HEK293 (cell line): Measurements from ENCODE around the gene CYP4F22.
"Not testable (repeated sequence)": the region's sequence is repeated elsewhere in the genome, so short reads cannot be mapped to it uniquely, and the experiment has no call there.

ENCODE experiments used
- CTCF ChIA-PET: fragments of 350-600 bp; formaldehyde crosslinking; extraction: SDS; loops from one replicate; lab custom pipeline; 2021; ENCODE audit warnings: antibody characterized with exemption; lab: Yijun Ruan, JAX
- POLR2A ChIA-PET: fragments of 300-600 bp; formaldehyde crosslinking; extraction: SDS; loops from one replicate; lab custom pipeline; 2020; ENCODE audit warnings: antibody characterized with exemption, inconsistent platforms; lab: Yijun Ruan, JAX
- H3K27ac ChIP-seq: fragments of 200-500 bp; sonication (Bioruptor generic); 2 replicates; pipeline ENCODE4 v1.5.1; 2014; ENCODE audit warnings: low read depth, low read length, control low read depth, inconsistent platforms; ENCODE audit errors: extremely low read depth
- H3K36me3 ChIP-seq, 2 experiments: fragments of 200-500 bp in 1 of 2; sonication (Bioruptor generic) in 1 of 2; 1 replicate in 1 of 2; 2 replicates in 1 of 2; pipeline ENCODE4 v1.5.1; 2014 to 2017; ENCODE audit warnings: inconsistent platforms in 2 of 2, low read length in 2 of 2; ENCODE audit not compliant: control insufficient read depth in 2 of 2, insufficient read depth in 1 of 2
- H3K4me1 ChIP-seq: fragments of 200-500 bp; sonication (Bioruptor generic); 2 replicates; pipeline ENCODE4 v1.5.1; 2014; ENCODE audit warnings: mild to moderate bottlenecking, low read length, inconsistent platforms; ENCODE audit not compliant: control insufficient read depth, insufficient read depth
- H3K4me3 ChIP-seq: 2 replicates; pipeline ENCODE4 v1.5.1; 2011; ENCODE audit warnings: low read depth, mild to moderate bottlenecking, control low read depth, low read length, moderate library complexity
- H3K9me3 ChIP-seq: fragments of 200-500 bp; sonication (Bioruptor generic); 2 replicates; pipeline ENCODE4 v1.5.1; 2014; ENCODE audit warnings: low read depth, low read length, inconsistent platforms; ENCODE audit not compliant: control insufficient read depth, insufficient read depth
- CTCF ChIP-seq: fragments of 450-650 bp; formaldehyde crosslinking; IDR thresholded peaks from 2 replicates; pipeline ENCODE4 v1.5.1; 2016; ENCODE audit warnings: missing biosample characterization, missing genetic modification characterization
- EGR2 ChIP-seq: fragments of 450-650 bp; formaldehyde crosslinking; IDR thresholded peaks from 2 replicates; pipeline ENCODE4 v1.5.1; 2016; ENCODE audit warnings: low read depth, missing biosample characterization, missing genetic modification characterization
- ZNF121 ChIP-seq: fragments of 450-650 bp; formaldehyde crosslinking; IDR thresholded peaks from 2 replicates; pipeline ENCODE4 v1.5.1; 2016; ENCODE audit warnings: missing biosample characterization, missing genetic modification characterization
- ZNF184 ChIP-seq: fragments of 450-650 bp; IDR thresholded peaks from 2 replicates; pipeline ENCODE4 v1.5.1; 2018; ENCODE audit warnings: missing biosample characterization, mild to moderate bottlenecking, missing genetic modification characterization
- ZNF23 ChIP-seq: fragments of 450-650 bp; formaldehyde crosslinking; IDR thresholded peaks from 2 replicates; pipeline ENCODE4 v1.5.1; 2016; ENCODE audit warnings: missing biosample characterization, missing genetic modification characterization, borderline replicate concordance
- ZNF366 ChIP-seq: fragments of 450-650 bp; formaldehyde crosslinking; conservative IDR thresholded peaks from 2 replicates; pipeline ENCODE4 v1.5.1; 2016; ENCODE audit warnings: missing biosample characterization, missing genetic modification characterization
- ZNF843 ChIP-seq: fragments of 450-650 bp; formaldehyde crosslinking; IDR thresholded peaks from 2 replicates; pipeline ENCODE4 v1.5.1; 2016; ENCODE audit warnings: missing biosample characterization, missing genetic modification characterization
- TF ChIP-seq, protein P1 (sequence below): fragments of 450-650 bp; formaldehyde crosslinking; IDR thresholded peaks from 2 replicates; pipeline ENCODE4 v1.5.1; 2017; ENCODE audit warnings: missing biosample characterization, missing genetic modification characterization
- TF ChIP-seq, protein P2 (sequence below): fragments of 450-650 bp; formaldehyde crosslinking; IDR thresholded peaks from 2 replicates; pipeline ENCODE4 v1.5.1; 2017; ENCODE audit warnings: missing biosample characterization, missing genetic modification characterization

CYP4F22 gene

DNA sequence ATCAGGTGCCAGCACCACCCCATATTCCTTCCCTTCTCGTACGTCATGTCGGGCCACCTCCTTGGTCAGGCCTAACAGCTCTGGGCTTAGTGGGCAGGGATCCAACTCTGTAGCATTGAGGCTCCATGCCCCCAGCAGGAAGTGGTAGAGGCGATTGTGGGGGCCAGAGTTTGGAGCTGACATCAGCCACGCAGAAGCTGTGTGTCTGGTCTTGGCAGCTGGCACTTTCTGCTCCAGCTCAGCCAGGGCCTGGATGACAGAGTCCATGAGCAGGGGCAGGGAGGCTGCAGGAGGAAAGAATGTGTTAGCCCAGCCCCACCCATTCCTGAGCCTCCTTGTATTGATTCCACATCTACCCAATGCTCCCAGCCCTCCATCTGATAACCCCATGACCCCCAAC lies 32.0 kb upstream of the CYP4F22 start:
- Histone ChIP-seq H3K9me3 (no peaks in the 10 kb centered on the region), H3K27ac (no peak overlapping the region), H3K36me3 (no peaks in the 10 kb centered on the region), H3K4me3 (no peak overlapping the region), H3K4me1 (no peaks in the 10 kb centered on the region)
- POLR2A ChIA-PET = no interaction called here
- CTCF ChIA-PET = no interaction called here
- TF ChIP-seq ZNF23 (tag by site-specific recombination) = no peak
- no peak for TF ChIP-seq ZNF121 (tag by site-specific recombination)
- no peak for TF ChIP-seq EGR2 (tag by site-specific recombination)
- TF ChIP-seq ZNF184 (tag by site-specific recombination) = no peak
- TF ChIP-seq ZNF843 (tag by site-specific recombination) = no peak

- ChIA-PET POLR2A (no interaction called here), CTCF (no interaction called here)
- TF ChIP-seq, protein P1, sequence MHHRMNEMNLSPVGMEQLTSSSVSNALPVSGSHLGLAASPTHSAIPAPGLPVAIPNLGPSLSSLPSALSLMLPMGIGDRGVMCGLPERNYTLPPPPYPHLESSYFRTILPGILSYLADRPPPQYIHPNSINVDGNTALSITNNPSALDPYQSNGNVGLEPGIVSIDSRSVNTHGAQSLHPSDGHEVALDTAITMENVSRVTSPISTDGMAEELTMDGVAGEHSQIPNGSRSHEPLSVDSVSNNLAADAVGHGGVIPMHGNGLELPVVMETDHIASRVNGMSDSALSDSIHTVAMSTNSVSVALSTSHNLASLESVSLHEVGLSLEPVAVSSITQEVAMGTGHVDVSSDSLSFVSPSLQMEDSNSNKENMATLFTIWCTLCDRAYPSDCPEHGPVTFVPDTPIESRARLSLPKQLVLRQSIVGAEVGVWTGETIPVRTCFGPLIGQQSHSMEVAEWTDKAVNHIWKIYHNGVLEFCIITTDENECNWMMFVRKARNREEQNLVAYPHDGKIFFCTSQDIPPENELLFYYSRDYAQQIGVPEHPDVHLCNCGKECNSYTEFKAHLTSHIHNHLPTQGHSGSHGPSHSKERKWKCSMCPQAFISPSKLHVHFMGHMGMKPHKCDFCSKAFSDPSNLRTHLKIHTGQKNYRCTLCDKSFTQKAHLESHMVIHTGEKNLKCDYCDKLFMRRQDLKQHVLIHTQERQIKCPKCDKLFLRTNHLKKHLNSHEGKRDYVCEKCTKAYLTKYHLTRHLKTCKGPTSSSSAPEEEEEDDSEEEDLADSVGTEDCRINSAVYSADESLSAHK = 0 out of 2 replicates have a peak, but pooled peaks have one; percentile 14
- TF ChIP-seq ZNF366 (tag by site-specific recombination) = no peak
- peak; percentile 60 for TF ChIP-seq CTCF (tag by site-specific recombination)
- TF ChIP-seq, protein P2, sequence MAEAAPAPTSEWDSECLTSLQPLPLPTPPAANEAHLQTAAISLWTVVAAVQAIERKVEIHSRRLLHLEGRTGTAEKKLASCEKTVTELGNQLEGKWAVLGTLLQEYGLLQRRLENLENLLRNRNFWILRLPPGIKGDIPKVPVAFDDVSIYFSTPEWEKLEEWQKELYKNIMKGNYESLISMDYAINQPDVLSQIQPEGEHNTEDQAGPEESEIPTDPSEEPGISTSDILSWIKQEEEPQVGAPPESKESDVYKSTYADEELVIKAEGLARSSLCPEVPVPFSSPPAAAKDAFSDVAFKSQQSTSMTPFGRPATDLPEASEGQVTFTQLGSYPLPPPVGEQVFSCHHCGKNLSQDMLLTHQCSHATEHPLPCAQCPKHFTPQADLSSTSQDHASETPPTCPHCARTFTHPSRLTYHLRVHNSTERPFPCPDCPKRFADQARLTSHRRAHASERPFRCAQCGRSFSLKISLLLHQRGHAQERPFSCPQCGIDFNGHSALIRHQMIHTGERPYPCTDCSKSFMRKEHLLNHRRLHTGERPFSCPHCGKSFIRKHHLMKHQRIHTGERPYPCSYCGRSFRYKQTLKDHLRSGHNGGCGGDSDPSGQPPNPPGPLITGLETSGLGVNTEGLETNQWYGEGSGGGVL (tag by site-specific recombination) = no peak
- Histone ChIP-seq H3K27ac (no peak within 1 kb of the TSS), H3K9me3 (no peaks in the 10 kb centered on the region), H3K4me1 (no peaks in the 10 kb centered on the region), H3K4me3 (no peak within 1 kb of the TSS), H3K36me3 (no peaks in the 10 kb centered on the region)
These were observed 28.7 kb upstream of the CYP4F22 start, which contains the start of gene PGLYRP2 for GRCh38 chr19:15479391-15480345. Gene PGLYRP2 (minus strand): TSS chr19:15479501. CDS start chr19:15479371, 130 bp downstream.

DNA sequence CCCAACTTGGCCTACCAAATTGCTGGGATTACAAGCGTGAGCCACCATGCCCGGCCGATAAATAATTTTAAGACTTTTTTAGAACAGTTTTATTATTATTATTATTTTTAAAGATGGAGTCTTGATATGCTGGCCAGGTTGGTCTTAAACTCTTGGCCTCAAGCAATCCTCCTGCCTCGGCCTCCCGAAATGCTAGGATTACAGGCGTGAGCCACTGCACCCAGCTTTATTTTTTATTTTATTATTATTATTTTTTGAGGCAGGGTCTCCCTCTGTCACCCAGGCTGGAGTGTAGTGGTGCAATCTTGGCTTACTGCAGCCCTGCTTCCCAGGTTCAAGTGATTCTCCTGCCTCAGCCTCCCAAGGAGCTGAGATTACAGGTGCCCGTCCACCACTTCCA lies 27.3 kb upstream of the CYP4F22 start:
- H3K36me3 ChIP-seq, POLR2A ChIA-PET, H3K27ac ChIP-seq, H3K9me3 ChIP-seq, H3K4me1 ChIP-seq, H3K4me3 ChIP-seq: not testable (repeated sequence)
- CTCF ChIA-PET = interaction anchor here (0.7 kb wide), 1 partner anchor 67 kb away, joined by 3 read pairs; no protein-coding TSS in a partner anchor

DNA sequence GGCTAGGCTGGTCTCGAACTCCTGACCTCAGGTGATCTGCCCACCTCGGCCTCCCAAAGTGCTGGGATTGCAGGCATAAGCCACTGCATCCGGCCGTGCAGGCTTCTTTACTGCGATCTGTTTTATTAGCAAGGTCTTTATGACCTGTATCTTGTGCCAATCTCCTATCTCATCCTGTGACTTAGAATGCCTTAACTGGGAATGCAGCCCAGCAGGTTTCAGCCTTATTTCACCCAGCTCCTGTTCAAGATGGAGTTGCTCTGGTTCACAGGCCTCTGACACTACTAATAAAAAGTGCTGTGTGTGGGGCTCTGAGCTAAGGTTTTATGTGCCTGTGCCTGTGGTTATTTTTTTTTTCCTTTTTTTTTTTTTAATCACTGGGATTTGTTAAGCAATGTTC lies 22.6 kb upstream of the CYP4F22 start:
- H3K36me3 ChIP-seq, H3K4me1 ChIP-seq, H3K27ac ChIP-seq, POLR2A ChIA-PET, H3K4me3 ChIP-seq, CTCF ChIA-PET, H3K9me3 ChIP-seq: not testable (repeated sequence)
